ENCODE results near the gene ZNF827.

GRCh38 chr4:145760961-145761929 is 177.4 kb downstream of the ZNF827 start:
- TF ChIP-seq CTCF (IDR thresholded peaks at IDR 0.05) (no peak), POLR2AphosphoS5 (IDR thresholded peaks at IDR 0.05) (no peak)
